HK-2 (cell line): ENCODE measurements around the gene NOPCHAP1.
"Not testable (repeated sequence)": the region's sequence is repeated elsewhere in the genome, so short reads cannot be mapped to it uniquely, and the experiment has no call there.

Source experiments
- DNase-seq: peaks from one replicate; pipeline ENCODE4 v3.0.0-alpha.2; 2018; ENCODE audit not compliant: unreplicated experiment

Gene NOPCHAP1, protein sequence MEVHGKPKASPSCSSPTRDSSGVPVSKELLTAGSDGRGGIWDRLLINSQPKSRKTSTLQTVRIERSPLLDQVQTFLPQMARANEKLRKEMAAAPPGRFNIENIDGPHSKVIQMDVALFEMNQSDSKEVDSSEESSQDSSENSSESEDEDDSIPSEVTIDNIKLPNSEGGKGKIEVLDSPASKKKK

DNA sequence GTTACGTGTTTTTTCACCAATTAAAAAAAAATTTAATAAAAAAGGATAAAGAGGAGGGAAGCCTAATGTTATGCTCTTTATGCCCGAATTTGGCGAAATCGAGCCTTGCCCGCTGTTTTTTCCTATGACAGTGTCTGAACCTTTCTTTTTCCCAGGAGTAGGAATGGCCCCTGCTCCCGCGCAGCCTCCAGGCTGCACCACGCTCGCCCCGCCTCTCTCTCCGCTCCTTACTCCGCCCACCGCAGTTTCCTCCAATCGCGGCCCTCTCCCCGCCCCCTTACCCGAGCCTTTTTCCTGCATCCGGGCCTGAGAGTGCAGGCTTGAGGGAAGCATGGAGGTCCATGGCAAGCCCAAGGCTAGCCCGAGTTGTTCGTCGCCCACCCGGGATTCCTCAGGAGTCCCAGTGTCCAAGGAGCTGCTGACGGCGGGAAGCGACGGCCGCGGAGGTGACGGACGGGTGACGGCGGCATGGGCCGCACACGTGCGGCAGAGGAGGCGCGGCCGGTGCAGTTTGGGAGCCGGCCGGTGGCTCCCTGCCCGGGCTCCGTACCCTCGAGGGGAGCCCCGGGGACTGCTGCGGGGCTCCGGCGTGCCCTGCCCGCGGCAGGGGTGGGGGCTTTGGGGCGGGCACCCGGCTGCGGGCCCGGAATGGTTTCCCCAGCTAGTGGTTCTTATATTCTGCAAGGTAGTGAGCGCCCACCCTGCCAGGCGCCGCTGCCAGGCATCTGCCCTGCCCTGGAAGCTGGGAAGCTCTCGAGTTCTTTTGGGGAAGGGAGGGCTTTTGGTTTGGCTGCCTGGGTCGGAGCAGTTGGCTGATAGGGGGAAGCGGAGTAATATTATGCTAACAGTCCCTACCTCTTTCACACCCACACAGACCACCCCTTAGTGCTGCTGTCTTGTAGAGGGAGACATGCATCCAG, at the start of gene NOPCHAP1:
Gene NOPCHAP1, plus strand, starts transcription at position 295 of the 920 bp plus-strand sequence. Its CDS starts 37 bp downstream, at position 332.
- peak; percentile 92 for DNase-seq

DNA sequence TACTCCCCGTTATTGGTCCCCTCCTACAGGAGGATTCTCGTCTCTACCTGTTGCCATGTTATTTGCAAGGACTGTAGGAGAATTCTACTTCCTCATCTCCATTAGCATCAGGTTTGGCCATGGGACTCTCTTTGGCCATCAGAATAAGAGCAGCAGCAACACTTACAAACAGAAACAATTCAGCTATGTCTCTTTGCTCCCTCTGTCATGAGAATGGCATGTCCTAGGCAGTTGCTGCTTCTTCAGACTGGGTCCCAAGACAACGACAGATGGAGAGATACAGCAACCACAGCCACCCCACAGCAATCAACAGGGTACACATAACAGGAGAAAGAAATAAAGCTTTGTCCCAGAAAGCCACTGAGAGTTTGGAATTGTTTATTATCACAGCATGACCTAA, 47.7 kb upstream of the NOPCHAP1 start:
- no peak for DNase-seq

DNA sequence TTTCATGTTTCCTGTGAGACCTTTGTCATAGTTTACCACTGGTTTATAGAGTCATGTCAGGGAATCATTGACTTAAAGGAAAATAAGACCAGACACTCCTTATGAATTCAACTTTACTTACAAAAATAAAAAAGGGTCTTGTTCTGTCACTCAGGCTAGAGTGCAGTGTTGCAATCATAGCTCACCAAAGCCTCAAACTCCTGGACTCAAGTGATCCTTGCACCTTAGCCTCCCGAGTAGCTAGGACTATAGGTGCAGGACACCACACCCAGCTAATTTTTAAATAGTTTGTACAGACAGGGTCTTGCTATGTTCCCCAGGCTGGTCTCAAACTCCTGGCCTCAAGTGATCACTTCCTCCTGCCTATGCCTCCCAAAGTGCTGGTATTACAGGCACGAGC, 47.0 kb upstream of the NOPCHAP1 start:
- DNase-seq = no peak

DNA sequence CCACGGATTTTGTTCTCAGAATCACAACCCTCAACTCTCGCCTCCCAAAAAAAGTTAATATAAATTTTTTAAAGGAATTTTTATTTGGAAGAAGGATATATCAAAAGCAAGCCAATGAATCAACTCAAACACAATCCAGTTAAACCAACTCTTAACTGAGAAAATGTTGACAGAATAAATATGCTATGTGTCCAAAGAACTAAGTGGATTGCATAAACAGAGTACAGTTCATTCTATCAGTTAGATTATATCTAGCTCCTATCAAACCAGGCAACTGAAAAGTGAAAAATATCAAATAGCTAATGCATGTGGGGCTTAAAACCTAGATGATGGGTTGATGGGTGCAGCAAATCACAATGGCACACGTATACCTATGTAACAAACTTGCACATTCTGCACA, 44.7 kb upstream of the NOPCHAP1 start:
- DNase-seq = no peak

DNA sequence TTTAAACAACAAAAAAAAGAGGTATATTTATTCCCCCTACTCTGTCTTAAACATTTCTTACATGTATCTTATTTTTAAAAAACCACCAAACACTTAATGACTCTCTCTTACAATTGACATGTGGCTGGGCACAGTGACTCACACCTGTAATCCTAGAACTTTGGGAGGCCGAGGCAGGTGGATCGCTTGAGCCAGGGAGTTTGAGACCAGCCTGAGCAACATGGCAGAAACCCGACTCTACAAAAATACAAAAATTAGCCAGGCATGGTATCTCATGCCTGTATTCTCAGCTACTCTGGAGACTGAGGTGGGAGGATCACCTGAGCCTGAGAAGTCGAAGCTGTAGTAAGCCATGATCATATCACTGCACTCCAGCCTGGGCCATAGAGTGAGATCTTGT, 44.0 kb upstream of the NOPCHAP1 start:
- no peak for DNase-seq

DNA sequence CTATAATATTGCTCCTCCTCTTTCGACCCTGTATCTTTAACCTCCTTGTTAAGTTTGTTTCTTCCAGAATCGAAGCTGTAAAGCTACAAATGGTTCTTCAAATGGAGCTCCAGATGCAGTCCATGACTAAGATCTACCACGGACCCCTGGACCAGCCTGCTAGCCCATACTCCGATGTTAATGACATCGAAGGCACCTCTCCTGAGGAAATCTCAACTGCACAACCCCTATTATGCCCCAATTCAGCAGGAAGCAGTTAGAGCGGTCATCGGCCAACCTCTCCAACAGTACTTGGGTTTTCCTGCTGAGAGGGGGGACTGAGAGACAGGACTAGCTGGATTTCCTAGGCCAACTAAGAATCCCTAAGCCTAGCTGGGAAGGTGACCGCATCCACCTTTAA, 42.7 kb upstream of the NOPCHAP1 start:
- not testable (repeated sequence) for DNase-seq

DNA sequence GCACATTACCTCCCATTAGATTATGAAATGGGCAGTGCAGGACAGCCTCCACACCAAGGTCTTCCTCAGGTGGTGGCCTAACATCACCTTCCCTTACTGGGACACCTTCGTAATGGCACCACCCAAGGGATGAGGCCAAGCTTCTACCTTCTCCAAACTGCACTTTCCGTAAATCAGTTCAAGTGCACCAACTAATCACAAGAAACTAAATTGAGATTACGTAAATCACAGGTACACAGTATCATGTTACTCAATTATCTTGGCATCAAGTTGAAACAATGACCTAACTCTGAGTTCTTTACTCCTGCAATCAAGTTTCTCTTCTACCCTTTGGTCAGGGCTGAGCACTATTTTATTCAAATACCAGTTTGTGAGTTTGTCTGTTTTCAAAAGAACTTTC, 41.9 kb upstream of the NOPCHAP1 start:
- no peak for DNase-seq

DNA sequence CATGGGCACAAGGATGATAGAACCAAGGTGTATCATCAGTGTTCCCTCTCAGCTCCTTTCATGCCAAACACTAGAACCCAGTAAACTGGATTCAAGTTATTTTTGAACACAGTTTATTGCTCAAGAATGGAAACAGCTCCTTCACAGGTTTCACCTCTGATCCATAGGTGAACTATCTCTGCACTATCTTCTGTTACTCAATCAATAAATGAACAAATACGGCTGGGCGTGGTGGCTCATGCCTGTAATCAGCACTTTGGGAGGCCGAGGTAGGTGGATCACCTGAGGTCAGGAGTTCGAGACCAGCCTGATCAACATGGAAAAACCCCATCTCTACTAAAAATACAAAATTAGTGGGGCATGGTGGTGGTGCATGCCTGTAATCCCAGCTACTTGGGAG, 37.4 kb upstream of the NOPCHAP1 start:
- not testable (repeated sequence) for DNase-seq

DNA sequence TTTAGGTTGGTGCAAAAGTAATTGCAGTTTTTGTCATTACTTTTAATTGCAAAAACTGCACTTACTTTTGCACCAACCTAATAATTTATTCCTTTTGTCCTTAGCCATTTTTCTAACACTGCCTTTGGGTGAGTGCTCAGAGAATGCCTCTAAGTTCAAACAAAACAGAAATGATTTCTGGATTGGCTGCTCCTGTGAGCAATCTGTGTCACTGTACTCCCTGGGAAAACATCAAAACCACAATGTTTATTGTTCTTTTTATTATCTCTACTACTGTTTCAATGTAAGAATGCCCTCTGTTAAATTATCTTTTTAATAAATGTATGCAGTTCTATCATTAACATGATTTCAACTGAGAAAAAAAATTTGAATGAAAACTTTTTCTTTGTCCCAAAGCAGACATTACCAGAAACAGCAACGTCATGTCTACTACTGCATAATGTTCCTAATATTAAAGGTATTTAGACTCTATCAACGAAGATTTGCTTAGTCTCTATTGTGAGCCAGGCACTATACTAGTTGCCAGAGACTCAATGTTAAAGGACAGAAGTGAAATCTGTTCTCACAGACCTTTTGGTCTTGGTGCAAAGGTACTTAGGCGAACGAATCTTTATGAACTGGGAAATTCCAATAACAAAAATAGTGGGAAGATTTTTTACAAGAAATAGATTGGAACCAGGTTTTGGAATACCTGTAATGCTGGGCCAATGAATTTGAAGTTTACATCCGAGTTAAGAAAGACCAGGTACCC, 34.2 kb upstream of the NOPCHAP1 start:
- no peak for DNase-seq

DNA sequence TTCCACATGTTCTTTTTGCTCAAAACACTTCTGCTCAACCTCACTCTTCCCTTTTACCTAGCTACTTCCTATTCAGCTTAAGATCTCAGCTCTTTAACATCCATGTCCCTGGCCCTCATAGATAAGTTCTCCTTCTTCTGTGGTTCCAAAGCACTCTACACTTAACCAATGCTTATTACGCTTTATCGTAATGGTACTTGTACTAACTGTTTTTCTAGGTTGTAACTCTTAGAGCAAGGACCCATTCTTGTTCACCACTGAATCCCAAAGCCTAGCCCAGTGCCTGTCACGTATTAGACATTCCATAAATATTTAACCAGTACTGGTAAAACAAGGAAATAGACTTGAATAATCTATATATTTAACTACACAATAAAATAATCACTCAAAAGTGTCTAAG, 33.3 kb upstream of the NOPCHAP1 start:
- no peak for DNase-seq

DNA sequence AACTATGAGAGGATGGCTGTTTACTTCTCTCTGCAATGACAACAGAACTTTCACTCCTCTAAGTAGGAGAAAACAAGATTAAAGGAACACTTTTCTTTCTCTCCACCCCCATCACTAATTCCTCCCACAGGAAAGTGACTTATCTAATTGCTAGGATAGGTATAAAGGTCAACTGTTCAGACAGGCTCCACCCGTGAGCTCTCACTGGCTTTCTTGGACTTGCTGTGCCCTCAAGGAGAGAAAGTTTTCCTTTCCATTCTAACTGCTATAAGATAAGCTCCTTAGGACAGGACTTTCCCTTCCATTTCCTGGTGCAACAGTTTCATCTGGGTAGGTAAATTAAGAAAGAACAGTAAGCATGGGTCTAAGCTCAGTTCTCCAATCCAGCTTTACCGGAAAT, 32.8 kb upstream of the NOPCHAP1 start:
- no peak for DNase-seq

DNA sequence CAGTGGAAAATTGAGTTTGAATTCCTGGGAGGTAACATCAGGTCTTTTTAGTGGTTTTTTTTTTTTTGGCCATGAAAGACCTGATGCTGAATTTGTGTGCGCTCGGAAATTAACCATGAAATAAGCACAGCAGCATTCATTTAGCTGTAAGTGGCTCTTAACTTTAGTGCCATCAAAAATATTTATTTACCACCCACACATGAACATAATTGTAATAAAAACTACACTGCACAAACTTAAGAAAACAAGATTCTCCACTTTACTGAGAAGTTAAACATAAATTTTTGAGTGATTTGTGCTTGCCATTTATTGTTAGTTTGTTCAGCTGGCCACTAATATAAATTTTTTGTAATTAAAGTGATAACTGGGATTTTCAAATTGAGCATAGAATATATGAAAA, 30.4 kb upstream of the NOPCHAP1 start:
- DNase-seq = no peak

DNA sequence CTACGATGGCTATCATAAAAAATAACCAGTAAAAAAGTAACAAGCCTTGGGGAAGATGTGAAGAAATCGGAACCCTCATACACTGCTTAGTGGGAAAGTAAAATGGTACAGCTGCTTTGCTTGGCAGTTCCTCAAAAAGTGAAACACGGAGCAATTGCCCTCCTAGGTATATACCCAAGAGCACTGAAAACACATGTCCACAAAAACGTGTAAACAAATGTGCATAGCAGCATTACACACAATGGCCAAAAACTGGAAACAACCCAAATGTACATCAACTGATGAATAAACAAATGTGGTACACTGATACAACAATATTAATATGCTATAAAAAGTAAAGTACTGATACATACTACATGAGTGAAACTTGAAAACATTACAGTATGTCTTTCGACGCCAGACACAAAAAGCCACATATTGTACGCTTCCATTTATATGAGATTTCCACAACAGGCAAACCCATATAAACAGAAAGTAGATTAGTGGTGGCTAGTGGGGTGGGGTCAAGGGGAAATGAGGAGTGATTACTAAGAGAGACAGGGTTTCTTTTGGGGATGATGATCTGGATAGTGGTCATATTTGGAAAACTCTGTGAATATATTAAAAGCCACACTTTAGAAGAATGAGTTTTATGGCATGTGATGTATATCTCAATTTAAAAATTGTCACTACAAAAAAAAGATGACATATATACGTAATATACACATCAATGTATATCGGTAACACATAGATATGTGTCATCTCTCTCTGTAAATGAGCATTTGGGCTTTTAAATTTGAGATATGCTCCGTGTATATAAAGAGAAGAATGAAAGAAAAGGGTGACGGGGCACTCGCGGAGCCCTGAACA, 29.0 kb upstream of the NOPCHAP1 start:
- no peak for DNase-seq

DNA sequence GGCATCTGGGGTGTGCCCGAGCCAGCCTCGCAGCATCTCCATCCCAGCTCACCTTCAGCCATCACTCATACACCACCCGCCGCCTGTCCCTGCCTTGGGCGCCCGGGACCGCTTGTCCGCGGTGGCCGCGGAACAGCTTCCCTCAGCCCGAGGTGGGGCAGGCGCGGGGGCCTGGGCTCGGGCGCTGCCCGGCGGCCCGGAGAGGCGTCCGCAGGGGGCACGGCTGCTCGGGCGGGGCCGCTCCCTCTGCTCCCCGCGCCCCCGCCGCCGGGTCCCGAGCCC, 28.5 kb upstream of the NOPCHAP1 start:
- DNase-seq = no peak

DNA sequence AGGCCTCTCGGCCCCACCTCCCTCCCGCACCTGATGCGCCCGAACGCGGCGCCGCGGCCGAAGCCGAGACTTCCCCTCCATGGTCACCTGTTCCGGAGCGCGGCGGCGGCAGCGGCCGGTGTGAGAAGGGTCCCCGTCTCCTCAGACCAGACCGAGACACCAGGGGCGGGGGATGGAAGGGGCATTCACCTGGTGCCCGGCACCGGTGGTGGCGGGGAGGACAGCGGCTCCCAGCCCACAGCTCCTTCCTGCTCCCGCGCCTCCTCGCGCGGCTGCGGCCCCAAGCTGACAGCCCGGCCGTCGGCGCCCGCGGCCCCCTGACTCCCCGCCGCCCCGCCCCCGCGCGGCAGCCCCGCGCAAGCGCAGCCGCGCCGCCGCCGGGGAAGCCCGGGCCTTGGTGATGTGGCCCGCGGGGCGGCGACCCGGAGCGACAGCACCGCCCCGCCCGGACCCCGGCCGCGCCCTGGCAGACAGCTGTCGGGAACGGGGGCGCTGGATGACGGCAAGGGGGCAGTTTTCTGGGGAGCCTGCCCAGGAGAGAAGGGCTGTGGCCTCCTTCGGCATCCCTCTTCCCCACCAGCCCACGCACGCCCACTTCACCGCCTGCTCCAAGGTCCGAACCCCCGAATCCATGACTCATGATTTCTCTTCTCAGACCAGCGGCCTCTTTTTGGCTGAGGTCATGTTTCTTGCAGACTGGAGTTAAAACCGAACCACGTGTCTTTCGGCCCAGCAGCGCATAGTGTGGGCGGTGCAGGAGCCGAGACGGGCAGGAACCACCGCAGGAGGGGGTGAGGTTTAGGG, 27.9 kb upstream of the NOPCHAP1 start, which contains the start of gene SLC41A2:
Gene SLC41A2, minus strand, starts transcription at position 290 of the 804 bp plus-strand sequence. CDS start 29,763 bp downstream, outside the sequence.
- peak; percentile 89 for DNase-seq

DNA sequence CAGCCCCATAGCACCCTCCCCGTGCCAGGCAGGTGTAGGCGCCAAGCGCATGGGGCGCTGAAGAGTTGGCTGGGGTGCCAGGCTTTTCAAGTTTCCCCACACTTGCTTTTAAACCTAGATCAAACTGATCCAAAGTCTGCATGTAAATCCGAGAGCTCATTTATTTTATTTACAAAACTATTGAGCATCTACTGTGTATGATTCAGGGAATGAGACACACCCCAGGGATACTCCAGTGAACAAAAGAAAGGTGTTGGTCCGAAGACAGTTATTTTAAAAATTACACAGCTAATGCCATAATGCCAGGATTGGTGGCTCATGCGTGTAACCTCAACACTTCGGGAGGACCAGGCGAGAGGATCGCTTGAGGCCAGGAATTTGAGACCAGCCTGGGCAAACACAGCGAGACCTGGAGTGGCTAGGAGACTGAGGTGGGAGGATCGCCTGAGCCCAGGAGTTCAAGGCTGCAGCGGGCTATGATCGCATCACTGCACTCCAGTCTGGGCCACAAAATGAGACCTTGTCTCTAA, 27.2 kb upstream of the NOPCHAP1 start:
- peak; percentile 65 for DNase-seq

DNA sequence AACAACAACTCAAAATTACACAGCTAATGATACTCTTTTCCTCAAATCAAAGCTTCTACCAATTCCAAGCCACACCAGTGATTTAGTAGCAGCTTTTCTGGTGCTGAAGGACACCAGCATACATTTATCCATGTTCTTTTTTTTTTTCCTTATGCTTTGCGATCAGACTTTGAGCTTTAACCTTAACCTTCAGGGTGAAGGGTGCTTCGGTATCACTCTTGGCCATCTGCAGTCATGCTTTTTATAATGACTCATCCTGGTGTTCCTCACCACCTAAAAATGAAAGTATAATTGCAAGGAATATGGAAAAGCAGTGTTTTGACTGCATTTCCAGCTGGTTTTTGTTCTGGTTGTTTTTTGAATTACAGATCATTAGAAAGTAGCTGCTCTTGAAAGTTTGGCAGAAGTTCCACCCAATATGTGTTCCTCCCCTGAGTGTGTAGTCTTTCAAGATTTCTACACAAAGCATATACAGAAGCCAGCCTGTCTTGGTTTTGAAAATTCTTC, 26.7 kb upstream of the NOPCHAP1 start:
- no peak for DNase-seq

DNA sequence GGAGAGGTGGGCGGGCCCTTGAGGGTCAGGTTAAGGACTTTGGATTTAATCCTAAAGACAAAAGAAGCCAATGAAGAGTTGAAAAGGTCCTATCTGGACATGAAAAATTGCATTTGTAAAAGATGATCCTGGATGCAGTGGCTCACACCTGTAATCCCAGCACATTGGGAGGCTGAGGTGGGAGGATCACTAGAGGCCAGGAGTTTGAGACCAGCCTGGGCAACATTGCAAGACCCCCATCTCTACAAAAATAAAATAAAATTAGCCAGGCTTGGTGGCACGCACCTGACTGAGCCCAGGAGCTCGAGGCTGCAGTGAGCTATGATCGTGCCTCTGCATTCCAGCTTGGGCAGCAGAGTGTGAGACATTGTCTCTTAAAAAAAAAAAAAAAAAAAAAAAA, 25.7 kb upstream of the NOPCHAP1 start:
- no peak for DNase-seq

DNA sequence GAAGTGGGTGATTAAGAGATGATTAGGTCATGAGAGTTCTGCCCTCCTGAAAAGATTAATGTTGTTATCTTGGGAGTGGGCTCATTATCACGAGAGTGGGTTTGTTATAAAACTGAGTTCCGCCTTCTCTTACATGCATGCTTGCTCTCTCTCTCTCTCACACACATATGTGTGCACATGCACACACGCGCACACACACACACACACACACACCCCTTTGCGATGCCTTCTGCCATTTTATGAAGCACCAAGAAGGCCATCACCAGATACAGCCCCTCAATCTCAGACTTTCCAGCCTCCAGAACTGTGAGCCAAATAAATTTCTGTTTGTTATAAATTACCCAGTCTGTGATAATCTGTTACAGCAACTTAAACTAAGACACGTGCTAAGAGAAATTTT, 22.4 kb upstream of the NOPCHAP1 start:
- no peak for DNase-seq

DNA sequence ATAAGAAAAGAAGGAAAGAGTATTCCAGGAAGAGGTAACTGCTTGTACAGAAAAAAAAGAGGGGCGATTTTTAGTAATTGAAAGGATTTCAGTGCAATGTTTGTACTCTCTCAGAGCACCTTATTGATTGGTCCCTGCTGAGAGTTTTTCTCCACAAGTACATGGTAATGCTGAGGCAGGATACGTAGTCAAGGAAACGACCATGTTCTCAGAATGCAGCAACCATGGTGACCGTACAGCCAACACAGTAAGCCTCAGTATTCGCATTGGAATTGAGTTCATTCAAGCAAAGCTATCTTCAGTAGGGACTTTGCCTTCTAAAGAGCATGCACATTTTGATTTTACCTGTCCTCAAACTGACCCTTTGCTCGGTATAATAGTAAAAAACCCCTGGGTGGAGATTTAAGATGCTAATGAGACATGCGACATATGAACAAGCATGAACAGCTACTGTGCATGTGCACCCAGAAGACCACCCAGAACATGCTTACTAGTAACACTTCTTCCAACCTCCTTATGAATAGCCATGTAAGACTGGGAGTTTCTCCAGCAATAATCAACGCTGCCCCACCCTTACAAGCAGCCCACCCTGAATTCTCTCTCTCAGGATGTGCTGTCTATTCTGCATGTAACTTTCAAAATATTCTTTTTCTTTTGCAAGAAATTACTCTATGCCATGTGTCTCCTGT, 21.8 kb upstream of the NOPCHAP1 start:
- DNase-seq = no peak
